CD14-positive monocyte (primary cell): ENCODE data around the gene PLEKHJ1. TPM values are rescaled to one million over a fixed set of nuclear protein-coding genes. Genes with fewer than 3 reads are reported as not detected.
A peak's percentile ranks its signal among the peaks of the same experiment; 100 is the strongest.

ENCODE experiments used
- DNase-seq, 3 donors: peaks; one replicate each; pipeline ENCODE4 v3.0.0-alpha.2; 2011 to 2022
- H2AFZ ChIP-seq: 2 replicates; pipeline ENCODE4 v1.6.0; 2012; ENCODE audit warnings: mild to moderate bottlenecking, low read depth, low read length, inconsistent platforms; ENCODE audit not compliant: insufficient read depth, poor library complexity, severe bottlenecking
- H3K27ac ChIP-seq, 2 donors: 1 replicate in 1 of 2; 2 replicates in 1 of 2; pipeline ENCODE4 v1.5.1; 2012 to 2013; ENCODE audit warnings: low read length in 2 of 2, control low read depth in 1 of 2, inconsistent platforms in 1 of 2, low read depth in 1 of 2, mild to moderate bottlenecking in 1 of 2
- H3K27me3 ChIP-seq, 2 donors: one replicate each; pipeline versions ENCODE4 v1.6.0 to v1.6.1; 2011 to 2013; ENCODE audit warnings: low read length in 2 of 2; ENCODE audit not compliant: control insufficient read depth in 2 of 2, insufficient read depth in 2 of 2
- H3K36me3 ChIP-seq, 2 donors: replicated peaks in 1 of 2; 1 replicate in 1 of 2; 2 replicates in 1 of 2; pipeline versions ENCODE4 v1.5.1 to v1.6.1; 2012 to 2013; ENCODE audit warnings: low read length in 2 of 2, control low read depth in 1 of 2, inconsistent platforms in 1 of 2, mild to moderate bottlenecking in 1 of 2; ENCODE audit not compliant: insufficient read depth in 2 of 2, control insufficient read depth in 1 of 2
- H3K4me1 ChIP-seq, 2 donors: 1 replicate in 1 of 2; 2 replicates in 1 of 2; pipeline versions ENCODE4 v1.5.1 to v1.6.1; 2012 to 2013; ENCODE audit warnings: low read length in 2 of 2, control low read depth in 1 of 2, inconsistent platforms in 1 of 2, mild to moderate bottlenecking in 1 of 2, moderate library complexity in 1 of 2; ENCODE audit not compliant: insufficient read depth in 2 of 2, control insufficient read depth in 1 of 2
- H3K4me2 ChIP-seq: replicated peaks from 2 replicates; pipeline ENCODE3; 2012; ENCODE audit warnings: low read length, moderate library complexity, mild to moderate bottlenecking; ENCODE audit not compliant: poor library complexity, severe bottlenecking; ENCODE audit errors: extremely low read depth
- H3K4me3 ChIP-seq, 3 experiments: fragments of 200-600 bp in 1 of 3; sonication (generic) in 1 of 3; replicated peaks in 1 of 3; 1 replicate in 2 of 3; 2 replicates in 1 of 3; pipeline ENCODE4 v1.5.1; 2011 to 2013; ENCODE audit warnings: low read length in 3 of 3, mild to moderate bottlenecking in 3 of 3, control low read depth in 2 of 3, low read depth in 2 of 3, inconsistent platforms in 1 of 3, moderate library complexity in 1 of 3
- H3K79me2 ChIP-seq: 2 replicates; pipeline ENCODE4 v1.6.0; 2012; ENCODE audit warnings: mild to moderate bottlenecking, control low read depth, inconsistent platforms, low read length, moderate library complexity; ENCODE audit not compliant: insufficient read depth
- H3K9ac ChIP-seq: 2 replicates; pipeline ENCODE4 v1.6.0; 2017; ENCODE audit warnings: low read length, mild to moderate bottlenecking; ENCODE audit not compliant: insufficient read depth, poor library complexity, severe bottlenecking
- H3K9me3 ChIP-seq, 2 donors: replicated peaks in 1 of 2; 1 replicate in 1 of 2; 2 replicates in 1 of 2; pipeline versions ENCODE4 v1.5.1 to v1.6.1; 2012 to 2013; ENCODE audit warnings: low read length in 2 of 2, control low read depth in 1 of 2; ENCODE audit not compliant: control insufficient read depth in 1 of 2, insufficient read depth in 1 of 2
- H4K20me1 ChIP-seq: 2 replicates; pipeline ENCODE4 v1.6.0; 2012; ENCODE audit warnings: mild to moderate bottlenecking, low read length, control low read depth, moderate library complexity; ENCODE audit not compliant: insufficient read depth
- H3K27ac Mint-ChIP-seq, 7 donors: one replicate each; pipeline ENCODE4 v1.8.0; 2020; ENCODE audit warnings: mild to moderate bottlenecking in 7 of 7, mixed read lengths in 7 of 7, moderate library complexity in 6 of 7, inconsistent platforms in 2 of 7
- H3K27me3 Mint-ChIP-seq, 3 donors: one replicate each; pipeline ENCODE4 v1.8.0; 2021 to 2022; ENCODE audit warnings: low read depth in 3 of 3, mild to moderate bottlenecking in 3 of 3, mixed read lengths in 3 of 3, moderate library complexity in 3 of 3, inconsistent platforms in 1 of 3
- H3K36me3 Mint-ChIP-seq, 2 donors: one replicate each; pipeline ENCODE4 v1.8.0; 2020; ENCODE audit warnings: mixed read lengths in 2 of 2, inconsistent platforms in 1 of 2, mild to moderate bottlenecking in 1 of 2
- H3K4me1 Mint-ChIP-seq: one replicate; pipeline ENCODE4 v1.8.0; 2020; ENCODE audit warnings: mild to moderate bottlenecking, mixed read lengths
- H3K4me3 Mint-ChIP-seq, 2 donors: one replicate each; pipeline ENCODE4 v1.8.0; 2020; ENCODE audit warnings: mild to moderate bottlenecking in 2 of 2, mixed read lengths in 2 of 2, moderate library complexity in 1 of 2
- H3K9me3 Mint-ChIP-seq, 7 donors: one replicate each; pipeline ENCODE4 v1.8.0; 2020 to 2022; ENCODE audit warnings: mixed read lengths in 7 of 7, mild to moderate bottlenecking in 6 of 7, moderate library complexity in 6 of 7, inconsistent platforms in 2 of 7
- CTCF ChIP-seq: fragments of 200-600 bp; IDR thresholded peaks from one replicate; pipeline ENCODE4 v1.8.0; 2022; ENCODE audit warnings: antibody characterized with exemption, mild to moderate bottlenecking
- WGBS: methylation state at CpG from one replicate; pipeline ENCODE4 v1.1.5; 2013; ENCODE audit warnings: missing lambda C conversion rate; ENCODE audit not compliant: insufficient coverage; 5-methylcytosine and 5-hydroxymethylcytosine counted together
- intact Hi-C, 2 donors: fragments of 100-400 bp; cut with micrococcal nuclease; formaldehyde crosslinking; loops; one replicate each; pipeline versions ENCODE4 v1.15.0 to v1.15.1; 2023
- polyA plus RNA-seq, 3 donors: library from polyadenylated mRNA; depleted of rRNA in 1 of 3; unstranded in 2 of 3; stranded (reverse) in 1 of 3; fragments of 300-500 nt in 2 of 3; fragments of >200 nt in 1 of 3; fragmentation: Illumina TruSeq in 2 of 3; gene quantifications; 1 replicate in 2 of 3; 2 replicates in 1 of 3; pipeline ENCODE4 v1.2.3, GENCODE V29; 2012 to 2021

The PLEKHJ1 gene
- polyA plus RNA-seq, 3 donors = 62.1 to 90.0 (median 69.0) TPM

- intact Hi-C loops = loop anchor here (2.0 to 5.0 kb wide), 4 partner anchors 72 to 92 kb away; partner anchors contain the start of genes AP3D1 (in 2 of the 2), DOT1L (in 1 of the 2), LSM7 (in 1 of the 2) and SPPL2B (in 1 of the 2)
- Histone ChIP-seq H3K4me3 (peak overlapping the region; percentile 54 to 88 (median 73)), H3K9me3 (no peaks in the 10 kb centered on the region), H2AFZ (peak overlapping the region; percentile 84), H3K27me3 (no peaks in the 10 kb centered on the region), H3K79me2 (peaks cover 77% of the 10 kb centered on the region), H3K27ac (peak overlapping the region; percentile 39 to 99), H3K36me3 (peaks cover 30 to 42% of the 10 kb centered on the region in 2 donors), H3K9ac (peak overlapping the region; percentile 92), H3K4me1 (peaks cover 45 to 54% of the 10 kb centered on the region in 2 donors), H3K4me2 (peak overlapping the region; percentile 93), H4K20me1 (peaks cover 86% of the 10 kb centered on the region)
- Mint-ChIP-seq H3K27me3 (peaks cover 0 to 2% (median 1%) of the 10 kb centered on the region in 3 donors), H3K36me3 (peaks cover 23 to 39% of the 10 kb centered on the region in 2 donors), H3K9me3 (no peaks in the 10 kb centered on the region), H3K4me3 (peak overlapping the region; percentile 87 to 94), H3K4me1 (peaks cover 48% of the 10 kb centered on the region), H3K27ac (peak overlapping the region; percentile 54 to 99 (median 84))
- WGBS = 40% methylated on average over 3 of the region's 6 CpGs
- DNase-seq = peak in 1 of 3 donors; percentile 33
- TF ChIP-seq CTCF = no peak
These were observed 1.1 kb downstream of the PLEKHJ1 start for GRCh38 chr19:2234996-2235380.

GRCh38 chr19:2233601-2234280 is 2.4 kb downstream of the PLEKHJ1 start:
- intact Hi-C loops = loop anchor here in 1 of 2 donors (2.0 kb wide), 1 partner anchor 71 kb away; the partner anchor contains the start of gene DOT1L
- Histone ChIP-seq H3K4me2 (no peak overlapping the region), H3K4me3 (no peak overlapping the region), H3K27me3 (no peaks in the 10 kb centered on the region), H3K27ac (peak overlapping the region in 1 of 2 donors; percentile 48), H3K79me2 (peaks cover 64% of the 10 kb centered on the region), H3K9ac (no peak overlapping the region), H2AFZ (no peak overlapping the region), H3K36me3 (peaks cover 42 to 53% of the 10 kb centered on the region in 2 donors), H3K4me1 (peaks cover 32 to 41% of the 10 kb centered on the region in 2 donors), H4K20me1 (peaks cover 86% of the 10 kb centered on the region), H3K9me3 (no peaks in the 10 kb centered on the region)
- H3K27ac Mint-ChIP-seq = peak overlapping the region in 4 of 7 donors; percentile 38 to 75 (median 60)
- DNase-seq = no peak
- H3K4me1 Mint-ChIP-seq = peaks cover 36% of the 10 kb centered on the region
- H3K4me3 Mint-ChIP-seq = no peak overlapping the region
- no peaks in the 10 kb centered on the region for H3K9me3 Mint-ChIP-seq
- WGBS = 92% methylated on average over 25 of the region's 25 CpGs
- peaks cover 0 to 2% (median 0%) of the 10 kb centered on the region in 3 donors for H3K27me3 Mint-ChIP-seq
- TF ChIP-seq CTCF = no peak
- H3K36me3 Mint-ChIP-seq = peaks cover 30 to 50% of the 10 kb centered on the region in 2 donors
